HG03095 (cell line): ENCODE results near the gene FIG4.
"Not testable (repeated sequence)": the region's sequence is repeated elsewhere in the genome, so short reads cannot be mapped to it uniquely, and the experiment has no call there.

Experiments
- ATAC-seq: cut with Tn5 transposase; IDR thresholded peaks from one replicate; pipeline ENCODE4 v1.9.1; 2021; ENCODE audit warnings: moderate library complexity; ENCODE audit not compliant: unreplicated experiment

Gene FIG4

GRCh38 chr6:109701774-109702173 is 10.7 kb downstream of the FIG4 start:
- ATAC-seq, result no peak

GRCh38 chr6:109702791-109703190 is 11.7 kb downstream of the FIG4 start:
- ATAC-seq, result no peak

- ATAC-seq, result peak; percentile 93
These were observed 14.2 kb downstream of the FIG4 start for GRCh38 chr6:109705258-109705657.

- ATAC-seq, result no peak
These were observed 15.4 kb downstream of the FIG4 start for GRCh38 chr6:109706513-109706912.

GRCh38 chr6:109708099-109708498 is 17.0 kb downstream of the FIG4 start:
- not testable (repeated sequence) for ATAC-seq

- no peak for ATAC-seq
These were observed 22.0 kb downstream of the FIG4 start for GRCh38 chr6:109713097-109713496.

GRCh38 chr6:109714166-109714565 is 23.1 kb downstream of the FIG4 start:
- ATAC-seq, result no peak

- no peak for ATAC-seq
These were observed 23.5 kb downstream of the FIG4 start for GRCh38 chr6:109714611-109715010.

- ATAC-seq, result no peak
These were observed 24.5 kb downstream of the FIG4 start for GRCh38 chr6:109715616-109716015.

GRCh38 chr6:109717971-109718370 is 26.9 kb downstream of the FIG4 start:
- no peak for ATAC-seq

GRCh38 chr6:109718991-109719390 is 27.9 kb downstream of the FIG4 start:
- ATAC-seq, result no peak

- ATAC-seq, result no peak
These were observed 29.2 kb downstream of the FIG4 start for GRCh38 chr6:109720311-109720710.

- no peak for ATAC-seq
These were observed 30.9 kb downstream of the FIG4 start for GRCh38 chr6:109722011-109722410.

GRCh38 chr6:109722564-109723254 is 31.6 kb downstream of the FIG4 start:
- ATAC-seq, result no peak

GRCh38 chr6:109725250-109725649 is 34.2 kb downstream of the FIG4 start:
- ATAC-seq, result not testable (repeated sequence)

- ATAC-seq, result no peak
These were observed 45.4 kb downstream of the FIG4 start for GRCh38 chr6:109736273-109737025.

GRCh38 chr6:109738255-109738654 is 47.2 kb downstream of the FIG4 start:
- ATAC-seq, result no peak

GRCh38 chr6:109738667-109739066 is 47.6 kb downstream of the FIG4 start:
- no peak for ATAC-seq

- ATAC-seq, result no peak
These were observed 48.6 kb downstream of the FIG4 start for GRCh38 chr6:109739686-109740085.

- no peak for ATAC-seq
These were observed 49.7 kb downstream of the FIG4 start for GRCh38 chr6:109740787-109741186.

- ATAC-seq, result no peak
These were observed 52.6 kb downstream of the FIG4 start for GRCh38 chr6:109743739-109744138.

- ATAC-seq, result not testable (repeated sequence)
These were observed 53.7 kb downstream of the FIG4 start for GRCh38 chr6:109744779-109745178.
